ENCODE measurements around the gene ADGRA1. TPM values are rescaled to one million over a fixed set of nuclear protein-coding genes. Genes with fewer than 3 reads are reported as not detected.

The ADGRA1 gene
- total RNA-seq, 2 experiments from 2014 or later, result not detected

- BruUV-seq (replicated peaks), result no TSS peak
- Histone ChIP-seq H3K4me3 (ENCODE audit: low read depth, low read length, poor library complexity, severe bottlenecking) (no peak overlapping the region), H3K9me3 (ENCODE audit: low read length) (no peaks in the 10 kb centered on the region), H2AFZ (ENCODE audit: low read length) (no peak overlapping the region), H3K36me3 (ENCODE audit: insufficient read depth, low read length) (no peaks in the 10 kb centered on the region), H3K4me1 (ENCODE audit: insufficient read depth, low read length, poor library complexity, severe bottlenecking) (no peaks in the 10 kb centered on the region), H3K79me2 (ENCODE audit: insufficient read depth, low read depth, low read length) (no peaks in the 10 kb centered on the region), H3K4me2 (ENCODE audit: low read length) (no peak overlapping the region), H4K20me1 (ENCODE audit: insufficient read depth, low read length) (no peaks in the 10 kb centered on the region), H3K27ac (ENCODE audit: low read depth, low read length, poor library complexity, severe bottlenecking) (no peak overlapping the region), H3K9me2 (ENCODE audit: insufficient read depth, low read length) (no peaks in the 10 kb centered on the region)
- ChIA-PET POLR2A (no interaction called here), CTCF (ENCODE audit: unreplicated experiment) (no interaction called here)
- TF ChIP-seq EZH2phosphoT487 (IDR thresholded peaks at IDR 0.05; ENCODE audit: borderline replicate concordance, low read depth, low read length) (no peak), CTCF (conservative IDR thresholded peaks at IDR 0.05; ENCODE audit: low read length) (no peak)
- no peak for DNase-seq (ENCODE audit: low spot score)
- intact Hi-C loops (cut with micrococcal nuclease; ENCODE audit: unreplicated experiment), result no loop called here
These were observed 36.1 kb downstream of the ADGRA1 start for GRCh38 chr10:133123746-133124356.

GRCh38 chr10:133124357-133125211 lies 36.9 kb downstream of the ADGRA1 start:
- H3K4me3 ChIP-seq (ENCODE audit: low read depth, low read length, poor library complexity, severe bottlenecking), result no peak overlapping the region
- DNase-seq (ENCODE audit: low spot score), result no peak
- TF ChIP-seq EZH2phosphoT487 (IDR thresholded peaks at IDR 0.05; ENCODE audit: borderline replicate concordance, low read depth, low read length) (no peak), CTCF (conservative IDR thresholded peaks at IDR 0.05; ENCODE audit: low read length) (no peak)
- no peak overlapping the region for H3K4me2 ChIP-seq (ENCODE audit: low read length)
- H3K27ac ChIP-seq (ENCODE audit: low read depth, low read length, poor library complexity, severe bottlenecking), result no peak overlapping the region
- intact Hi-C loops (cut with micrococcal nuclease; ENCODE audit: unreplicated experiment), result no loop called here
- H2AFZ ChIP-seq (ENCODE audit: low read length), result no peak overlapping the region
- H4K20me1 ChIP-seq (ENCODE audit: insufficient read depth, low read length), result no peaks in the 10 kb centered on the region
- H3K9me3 ChIP-seq (ENCODE audit: low read length), result no peaks in the 10 kb centered on the region
- no TSS peak for BruUV-seq (replicated peaks)
- H3K4me1 ChIP-seq (ENCODE audit: insufficient read depth, low read length, poor library complexity, severe bottlenecking), result no peaks in the 10 kb centered on the region
- CTCF ChIA-PET (ENCODE audit: unreplicated experiment), result no interaction called here
- no peaks in the 10 kb centered on the region for H3K79me2 ChIP-seq (ENCODE audit: insufficient read depth, low read depth, low read length)
- no peaks in the 10 kb centered on the region for H3K9me2 ChIP-seq (ENCODE audit: insufficient read depth, low read length)
- H3K36me3 ChIP-seq (ENCODE audit: insufficient read depth, low read length), result no peaks in the 10 kb centered on the region
- POLR2A ChIA-PET, result no interaction called here

GRCh38 chr10:133125901-133126300 lies 38.2 kb downstream of the ADGRA1 start:
- H3K36me3 ChIP-seq (ENCODE audit: insufficient read depth, low read length), result no peaks in the 10 kb centered on the region
- intact Hi-C loops (cut with micrococcal nuclease; ENCODE audit: unreplicated experiment), result no loop called here

More at GRCh38 chr10:133125901-133126300, 38.2 kb downstream of the ADGRA1 start:
- H3K9me3 ChIP-seq (ENCODE audit: low read length), result no peaks in the 10 kb centered on the region
- no peaks in the 10 kb centered on the region for H4K20me1 ChIP-seq (ENCODE audit: insufficient read depth, low read length)
- POLR2A ChIA-PET, result no interaction called here
- no peak overlapping the region for H3K4me3 ChIP-seq (ENCODE audit: low read depth, low read length, poor library complexity, severe bottlenecking)
- no peak overlapping the region for H3K4me2 ChIP-seq (ENCODE audit: low read length)
- no peaks in the 10 kb centered on the region for H3K9me2 ChIP-seq (ENCODE audit: insufficient read depth, low read length)
- no peak for TF ChIP-seq CTCF (conservative IDR thresholded peaks at IDR 0.05; ENCODE audit: low read length)
- H2AFZ ChIP-seq (ENCODE audit: low read length), result no peak overlapping the region
- no peak overlapping the region for H3K27ac ChIP-seq (ENCODE audit: low read depth, low read length, poor library complexity, severe bottlenecking)
- H3K4me1 ChIP-seq (ENCODE audit: insufficient read depth, low read length, poor library complexity, severe bottlenecking), result no peaks in the 10 kb centered on the region
- CTCF ChIA-PET (ENCODE audit: unreplicated experiment), result no interaction called here
- DNase-seq (ENCODE audit: low spot score), result no peak
- H3K79me2 ChIP-seq (ENCODE audit: insufficient read depth, low read depth, low read length), result no peaks in the 10 kb centered on the region
- BruUV-seq (replicated peaks), result no TSS peak
